Measurements from ENCODE around the gene HS3ST5. TPM values are rescaled to one million over a fixed set of nuclear protein-coding genes. Genes with fewer than 3 reads are reported as not detected.

HS3ST5 gene
- total RNA-seq, 1 donor from 2014 or later, result not detected

DNA sequence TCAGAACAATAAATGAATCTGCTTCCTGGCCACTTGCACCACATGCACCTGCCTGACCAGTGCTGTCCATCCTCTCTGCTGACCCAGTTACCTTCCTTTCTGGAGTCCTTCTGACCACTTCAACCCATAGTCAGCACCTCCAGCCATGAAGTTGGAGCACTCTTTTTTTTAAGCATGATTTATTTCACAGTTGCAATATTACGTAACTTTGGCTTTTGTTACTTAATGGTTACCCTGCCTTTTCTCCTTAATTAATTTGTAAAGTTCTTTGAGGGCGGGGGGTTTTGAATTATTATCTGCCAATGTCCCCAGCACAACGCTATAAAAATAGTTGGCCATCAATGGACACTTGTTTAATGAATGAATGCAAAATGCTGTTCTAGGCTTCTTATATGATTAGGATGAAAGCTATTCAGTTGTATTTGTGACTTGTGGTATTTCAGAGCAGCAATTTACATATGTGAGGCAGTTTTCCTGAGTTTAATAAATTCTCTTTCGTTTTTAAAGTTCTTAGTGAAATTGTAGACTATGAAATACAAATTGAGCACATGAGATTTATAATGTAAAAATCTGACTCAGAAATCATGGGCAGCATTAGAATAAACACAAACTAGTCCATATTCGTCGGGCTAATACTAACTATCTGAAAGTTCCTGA lies 180.0 kb downstream of the HS3ST5 start:
- FAIRE-seq, result no peak
- no peaks in the 10 kb centered on the region for H3K27me3 ChIP-seq (ENCODE audit: control insufficient read depth, insufficient read depth, low read length)

DNA sequence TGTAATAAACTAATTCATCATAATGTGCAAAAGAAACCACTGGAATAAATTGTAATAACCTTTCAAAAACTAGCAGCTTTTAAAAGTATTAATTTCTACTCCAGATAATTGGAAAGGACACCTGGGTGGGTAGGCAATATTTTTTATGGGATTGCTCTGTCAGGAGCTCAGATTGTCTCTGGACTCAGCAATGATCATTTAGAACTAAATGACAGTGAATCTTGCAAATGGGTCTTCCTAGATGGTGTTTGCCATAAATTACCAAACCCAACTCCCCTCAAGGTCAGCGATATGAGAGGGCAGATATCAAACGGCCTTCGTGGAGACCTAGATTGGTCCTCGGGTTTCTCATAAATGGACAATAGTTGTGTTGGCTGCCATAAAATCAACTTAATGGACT lies 181.9 kb downstream of the HS3ST5 start:
- H3K27me3 ChIP-seq (ENCODE audit: control insufficient read depth, insufficient read depth, low read length), result no peaks in the 10 kb centered on the region
- DNase-seq (ENCODE audit: low read depth), result no peak
- no peak overlapping the region for H3K4me3 ChIP-seq (ENCODE audit: low read depth, low read length)
- FAIRE-seq, result no peak
- no peaks in the 10 kb centered on the region for H3K36me3 ChIP-seq (ENCODE audit: control insufficient read depth, insufficient read depth, low read length)
- TF ChIP-seq, protein P1, sequence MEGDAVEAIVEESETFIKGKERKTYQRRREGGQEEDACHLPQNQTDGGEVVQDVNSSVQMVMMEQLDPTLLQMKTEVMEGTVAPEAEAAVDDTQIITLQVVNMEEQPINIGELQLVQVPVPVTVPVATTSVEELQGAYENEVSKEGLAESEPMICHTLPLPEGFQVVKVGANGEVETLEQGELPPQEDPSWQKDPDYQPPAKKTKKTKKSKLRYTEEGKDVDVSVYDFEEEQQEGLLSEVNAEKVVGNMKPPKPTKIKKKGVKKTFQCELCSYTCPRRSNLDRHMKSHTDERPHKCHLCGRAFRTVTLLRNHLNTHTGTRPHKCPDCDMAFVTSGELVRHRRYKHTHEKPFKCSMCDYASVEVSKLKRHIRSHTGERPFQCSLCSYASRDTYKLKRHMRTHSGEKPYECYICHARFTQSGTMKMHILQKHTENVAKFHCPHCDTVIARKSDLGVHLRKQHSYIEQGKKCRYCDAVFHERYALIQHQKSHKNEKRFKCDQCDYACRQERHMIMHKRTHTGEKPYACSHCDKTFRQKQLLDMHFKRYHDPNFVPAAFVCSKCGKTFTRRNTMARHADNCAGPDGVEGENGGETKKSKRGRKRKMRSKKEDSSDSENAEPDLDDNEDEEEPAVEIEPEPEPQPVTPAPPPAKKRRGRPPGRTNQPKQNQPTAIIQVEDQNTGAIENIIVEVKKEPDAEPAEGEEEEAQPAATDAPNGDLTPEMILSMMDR (IDR thresholded peaks at IDR 0.05; ENCODE audit: insufficient read depth, low read length, severe bottlenecking), result no peak

More for the DNA sequence above, 180.0 kb downstream of the HS3ST5 start:
- TF ChIP-seq, protein P1 (IDR thresholded peaks at IDR 0.05; ENCODE audit: insufficient read depth, low read length, severe bottlenecking), result no peak
- Histone ChIP-seq H3K36me3 (ENCODE audit: control insufficient read depth, insufficient read depth, low read length) (no peaks in the 10 kb centered on the region), H3K4me3 (ENCODE audit: low read depth, low read length) (no peak overlapping the region)
- no peak for DNase-seq (ENCODE audit: low read depth)

DNA sequence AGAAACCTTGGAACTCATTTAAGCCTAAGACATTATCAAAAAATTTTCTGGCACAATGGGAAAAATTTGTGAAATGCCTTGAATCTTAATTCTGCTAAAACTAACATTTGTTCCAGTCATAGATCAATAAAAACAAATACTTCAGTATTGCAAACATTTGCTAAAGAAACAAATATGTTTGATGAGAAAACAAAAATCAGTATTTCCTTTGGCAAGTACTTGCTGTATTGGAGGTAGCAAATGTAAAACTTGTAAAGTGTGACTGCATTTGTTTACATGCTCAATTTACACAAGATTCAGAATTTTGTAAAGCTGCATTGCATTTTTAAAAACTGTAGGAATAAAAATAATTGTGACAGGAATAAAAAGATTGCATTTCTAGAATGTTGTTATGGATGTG lies 183.1 kb downstream of the HS3ST5 start:
- no peaks in the 10 kb centered on the region for H3K36me3 ChIP-seq (ENCODE audit: control insufficient read depth, insufficient read depth, low read length)
- TF ChIP-seq, protein P1 (IDR thresholded peaks at IDR 0.05; ENCODE audit: insufficient read depth, low read length, severe bottlenecking), result no peak
- no peak for FAIRE-seq

DNA sequence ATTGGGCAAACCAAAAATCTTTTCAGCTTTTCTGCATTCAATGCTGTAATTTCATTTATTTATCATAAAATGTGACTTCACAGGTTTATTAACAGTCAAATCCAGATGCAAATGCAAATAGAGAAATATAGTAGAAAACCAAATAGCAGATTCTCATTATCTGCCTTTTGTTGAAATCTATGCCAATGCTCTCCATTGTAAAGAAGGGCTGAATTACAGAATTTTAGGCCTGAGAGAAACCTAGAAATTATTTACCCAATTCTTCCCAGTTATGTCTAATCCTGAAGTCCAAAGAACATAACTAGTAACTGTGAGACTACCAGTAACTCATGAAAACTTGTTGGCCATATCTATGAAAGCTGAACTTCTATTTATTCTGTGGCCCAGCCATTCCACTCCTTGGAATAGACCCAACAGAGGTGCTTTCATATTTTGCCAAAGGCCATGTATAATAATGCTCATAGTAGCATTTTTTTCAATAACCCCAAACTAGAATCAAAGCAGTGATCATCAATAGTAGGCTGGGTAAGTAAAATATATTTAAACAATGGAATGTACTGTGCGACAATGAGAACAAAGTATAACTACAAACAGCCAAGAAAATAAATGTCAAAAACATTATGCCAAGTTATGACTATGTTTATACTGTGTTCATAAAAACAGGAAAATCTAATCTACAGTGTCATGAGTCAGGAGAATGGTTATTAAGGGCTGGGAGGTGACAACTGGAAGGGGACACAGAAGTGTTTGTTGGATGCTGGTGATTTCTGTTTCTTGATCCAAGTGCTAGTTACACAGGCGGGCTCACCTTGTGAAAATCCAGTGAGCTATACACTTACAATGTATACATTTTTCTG lies 183.8 kb downstream of the HS3ST5 start:
- Histone ChIP-seq H3K27me3 (ENCODE audit: control insufficient read depth, insufficient read depth, low read length) (no peaks in the 10 kb centered on the region), H3K36me3 (ENCODE audit: control insufficient read depth, insufficient read depth, low read length) (no peaks in the 10 kb centered on the region), H3K4me3 (ENCODE audit: low read depth, low read length) (no peak overlapping the region)
- TF ChIP-seq, protein P1 (IDR thresholded peaks at IDR 0.05; ENCODE audit: insufficient read depth, low read length, severe bottlenecking), result no peak
- DNase-seq (ENCODE audit: low read depth) (no peak), FAIRE-seq (no peak)

More for the DNA sequence above, 183.1 kb downstream of the HS3ST5 start:
- Histone ChIP-seq H3K4me3 (ENCODE audit: low read depth, low read length) (no peak overlapping the region), H3K27me3 (ENCODE audit: control insufficient read depth, insufficient read depth, low read length) (no peaks in the 10 kb centered on the region)
- no peak for DNase-seq (ENCODE audit: low read depth)

DNA sequence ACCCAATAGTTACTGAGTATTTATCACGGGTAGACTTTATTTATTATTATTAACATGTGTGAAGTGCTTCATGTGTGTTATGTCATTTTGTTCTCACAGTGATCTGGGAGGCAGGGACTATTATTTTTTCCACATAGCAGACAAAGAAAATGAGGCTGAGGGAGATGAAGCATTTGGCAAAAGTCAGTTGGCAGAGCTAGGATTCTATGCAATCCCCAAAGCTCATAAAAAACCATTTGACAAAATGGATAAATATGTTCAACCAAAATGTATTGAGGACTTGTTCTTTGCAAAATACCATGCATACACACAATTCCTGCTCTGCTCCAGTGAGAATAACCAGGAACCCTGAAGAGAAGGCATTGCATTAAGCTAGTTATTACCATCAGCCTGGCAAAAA lies 184.4 kb downstream of the HS3ST5 start:
- H3K36me3 ChIP-seq (ENCODE audit: control insufficient read depth, insufficient read depth, low read length), result no peaks in the 10 kb centered on the region
- DNase-seq (ENCODE audit: low read depth), result no peak
- FAIRE-seq, result no peak
- H3K4me3 ChIP-seq (ENCODE audit: low read depth, low read length), result no peak overlapping the region
- TF ChIP-seq, protein P1 (IDR thresholded peaks at IDR 0.05; ENCODE audit: insufficient read depth, low read length, severe bottlenecking), result no peak
- H3K27me3 ChIP-seq (ENCODE audit: control insufficient read depth, insufficient read depth, low read length), result no peaks in the 10 kb centered on the region
